ENCODE measurements around the gene MUL1. TPM values are rescaled to one million over a fixed set of nuclear protein-coding genes. Genes with fewer than 3 reads are reported as not detected.

Gene MUL1, protein sequence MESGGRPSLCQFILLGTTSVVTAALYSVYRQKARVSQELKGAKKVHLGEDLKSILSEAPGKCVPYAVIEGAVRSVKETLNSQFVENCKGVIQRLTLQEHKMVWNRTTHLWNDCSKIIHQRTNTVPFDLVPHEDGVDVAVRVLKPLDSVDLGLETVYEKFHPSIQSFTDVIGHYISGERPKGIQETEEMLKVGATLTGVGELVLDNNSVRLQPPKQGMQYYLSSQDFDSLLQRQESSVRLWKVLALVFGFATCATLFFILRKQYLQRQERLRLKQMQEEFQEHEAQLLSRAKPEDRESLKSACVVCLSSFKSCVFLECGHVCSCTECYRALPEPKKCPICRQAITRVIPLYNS
- total RNA-seq: 28.2 and 29.8 TPM in 2 replicates

DNA sequence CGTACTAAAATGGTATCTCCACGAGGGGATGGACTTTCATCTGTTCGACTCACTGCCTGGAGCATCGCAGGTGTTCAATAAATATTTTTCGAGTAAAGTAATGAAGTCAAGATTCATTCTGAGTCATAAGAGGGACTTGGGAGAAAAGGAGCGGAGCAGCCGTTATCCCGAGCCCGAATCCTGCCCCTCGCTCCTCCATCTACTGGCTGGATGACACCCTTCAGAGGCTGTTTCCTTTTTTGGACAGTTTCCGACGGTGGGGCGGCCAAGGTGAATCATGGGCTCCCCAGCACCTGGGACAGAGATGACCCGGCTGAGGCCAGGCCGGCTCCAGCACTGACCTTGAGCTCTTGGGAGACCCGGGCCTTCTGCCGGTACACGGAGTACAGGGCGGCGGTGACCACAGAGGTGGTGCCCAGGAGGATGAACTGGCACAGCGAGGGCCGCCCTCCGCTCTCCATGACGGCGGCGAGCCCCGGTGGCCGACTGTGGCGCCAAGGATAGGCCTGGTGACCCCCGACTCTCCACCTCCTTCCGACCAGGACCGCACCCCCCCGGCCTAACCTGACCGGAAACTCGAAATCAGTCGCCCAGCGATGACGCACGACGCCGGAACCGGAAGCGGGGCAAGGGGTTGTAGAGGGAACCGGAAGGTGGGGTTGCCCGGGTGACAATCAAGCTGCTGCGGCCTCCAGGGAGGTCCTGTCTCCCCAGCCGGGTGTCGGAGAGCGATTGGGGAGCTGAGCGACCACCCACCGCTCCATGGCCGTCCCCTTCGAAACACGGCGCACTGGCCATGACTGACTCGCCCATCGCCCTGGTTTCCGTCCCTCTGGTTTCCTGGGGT lies at the start of gene MUL1:
Gene MUL1 (minus strand): TSS at position 588 of the 847 bp plus-strand sequence. CDS start 127 bp downstream, at position 461.

DNA sequence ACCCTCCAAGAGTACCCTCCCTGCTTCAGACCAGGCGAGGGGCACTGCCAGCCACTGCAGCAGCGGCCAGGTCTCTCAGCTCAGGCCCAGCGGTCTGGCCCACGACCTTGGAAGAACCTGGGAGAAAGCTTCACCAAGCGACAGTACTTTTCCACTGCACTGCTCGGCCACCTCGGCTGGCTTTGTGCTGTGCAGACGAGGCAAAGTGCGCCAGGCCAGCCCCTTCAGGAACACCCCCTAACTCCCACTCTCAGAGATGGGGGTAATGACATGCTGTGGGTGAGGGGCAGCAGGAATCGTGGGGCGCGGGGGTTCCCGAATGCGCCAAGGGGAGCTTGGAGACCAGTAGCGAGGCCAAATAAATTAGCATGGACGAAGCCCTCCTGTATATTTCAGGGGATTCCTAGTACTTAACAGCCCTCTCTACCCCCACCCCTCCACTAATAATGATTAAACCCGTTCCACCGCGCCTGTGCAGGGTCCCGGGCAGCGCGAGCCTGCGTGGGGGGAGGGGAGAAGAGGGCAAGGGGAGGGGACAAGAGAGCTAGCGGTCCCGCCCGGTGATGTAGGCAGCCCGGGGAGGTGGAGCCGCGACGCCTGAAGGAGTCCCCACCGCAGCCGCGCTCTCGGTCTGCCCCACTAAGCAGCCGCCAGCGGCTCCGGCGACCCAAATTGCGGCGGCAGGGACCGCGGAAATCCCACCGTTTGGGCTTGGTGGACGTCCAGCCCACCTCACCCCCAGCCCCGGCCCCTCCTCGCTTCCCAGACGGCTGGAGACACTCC lies 44.2 kb upstream of the MUL1 start, which contains the start of gene FAM43B:
Gene FAM43B (plus strand): TSS at position 629 of the 783 bp plus-strand sequence. CDS start 401 bp downstream, outside the sequence.

GRCh38 chr1:20485527-20486456 lies 22.2 kb downstream of the MUL1 start, which contains the start of gene CAMK2N1:
Gene CAMK2N1 (minus strand): TSS chr1:20486210. CDS start chr1:20485379, 831 bp downstream.

Other genes starting within 250 kb of the MUL1 start
- gene VWA5B1, start 217.3 kb downstream of the MUL1 start, total RNA-seq: not detected in 2 replicates
- gene CAMK2N1, start 21.9 kb downstream of the MUL1 start, total RNA-seq: 7.2 and 16.1 TPM in 2 replicates
- 0.07 and 0.13 TPM in 2 replicates for gene FAM43B, start 44.4 kb upstream of the MUL1 start, total RNA-seq
- gene CDA, start 80.9 kb upstream of the MUL1 start, total RNA-seq: 0.39 and 0.92 TPM in 2 replicates
- 80.3 and 85.4 TPM in 2 replicates for gene PINK1, start 125.3 kb upstream of the MUL1 start, total RNA-seq
- 424 and 493 TPM in 2 replicates for gene DDOST, start 153.2 kb upstream of the MUL1 start, total RNA-seq
- 0.39 and 3.3 TPM in 2 replicates for gene KIF17, start 209.9 kb upstream of the MUL1 start, total RNA-seq
- gene SH2D5, start 224.6 kb upstream of the MUL1 start, total RNA-seq: 1.0 and 16.6 TPM in 2 replicates

Measured in smooth muscle cell of the pulmonary artery (primary cell).